Stimulated activated naive CD4-positive, alpha-beta T cell (primary cell): ENCODE measurements around the gene MYADM.
"Not testable (repeated sequence)": the region's sequence is repeated elsewhere in the genome, so short reads cannot be mapped to it uniquely, and the experiment has no call there.

Source experiments
- DNase-seq, 6 experiments: peaks; one replicate each; lab custom pipeline; 2025; lab: John Stamatoyannopoulos, UW

The MYADM gene

DNA sequence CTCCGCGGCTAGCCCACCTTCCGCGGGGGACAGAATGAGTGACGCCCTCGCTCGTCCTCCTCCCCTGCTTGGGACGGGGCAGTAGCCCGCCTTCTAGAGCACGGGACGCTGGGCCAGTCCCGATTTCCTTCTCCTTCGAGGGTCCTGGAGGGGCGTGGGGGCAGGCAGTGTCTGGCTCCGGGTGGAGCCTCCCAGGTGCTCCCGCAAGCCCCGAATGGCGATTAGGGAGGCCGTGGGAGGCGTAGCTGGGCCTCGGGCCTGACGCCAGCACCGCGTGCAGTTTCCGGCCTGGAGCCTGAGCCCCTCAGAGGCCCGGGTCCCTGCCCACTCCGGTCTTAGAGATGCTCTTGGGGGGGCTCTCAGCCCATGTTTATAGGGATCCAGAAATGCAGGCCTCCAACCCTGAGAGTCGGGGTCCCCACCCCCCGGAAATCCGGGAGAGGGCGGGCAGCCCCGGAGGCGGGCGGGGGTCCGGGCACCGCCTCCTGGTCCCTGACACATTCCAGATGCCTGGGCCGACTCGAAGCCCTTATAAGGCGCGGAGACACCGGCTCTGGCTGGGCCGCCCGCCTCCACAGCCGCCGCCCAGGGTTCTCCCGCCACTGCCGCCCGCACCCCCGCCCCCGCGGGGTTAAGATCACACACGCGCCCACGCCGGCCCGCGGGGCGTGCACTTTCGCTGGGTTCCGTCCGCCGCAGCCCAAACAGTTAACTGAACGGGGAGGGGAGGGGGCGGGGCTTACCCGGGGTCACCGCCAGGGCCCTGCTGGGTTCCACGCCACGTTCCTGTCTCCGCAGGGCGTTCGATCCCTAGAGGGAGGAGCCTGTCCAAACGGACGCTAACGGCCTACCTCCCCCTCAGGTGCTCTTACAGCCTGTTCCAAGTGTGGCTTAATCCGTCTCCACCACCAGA, 1.5 kb downstream of the MYADM start:
- DNase-seq = peak; percentile 84 to 97 (median 93)

DNA sequence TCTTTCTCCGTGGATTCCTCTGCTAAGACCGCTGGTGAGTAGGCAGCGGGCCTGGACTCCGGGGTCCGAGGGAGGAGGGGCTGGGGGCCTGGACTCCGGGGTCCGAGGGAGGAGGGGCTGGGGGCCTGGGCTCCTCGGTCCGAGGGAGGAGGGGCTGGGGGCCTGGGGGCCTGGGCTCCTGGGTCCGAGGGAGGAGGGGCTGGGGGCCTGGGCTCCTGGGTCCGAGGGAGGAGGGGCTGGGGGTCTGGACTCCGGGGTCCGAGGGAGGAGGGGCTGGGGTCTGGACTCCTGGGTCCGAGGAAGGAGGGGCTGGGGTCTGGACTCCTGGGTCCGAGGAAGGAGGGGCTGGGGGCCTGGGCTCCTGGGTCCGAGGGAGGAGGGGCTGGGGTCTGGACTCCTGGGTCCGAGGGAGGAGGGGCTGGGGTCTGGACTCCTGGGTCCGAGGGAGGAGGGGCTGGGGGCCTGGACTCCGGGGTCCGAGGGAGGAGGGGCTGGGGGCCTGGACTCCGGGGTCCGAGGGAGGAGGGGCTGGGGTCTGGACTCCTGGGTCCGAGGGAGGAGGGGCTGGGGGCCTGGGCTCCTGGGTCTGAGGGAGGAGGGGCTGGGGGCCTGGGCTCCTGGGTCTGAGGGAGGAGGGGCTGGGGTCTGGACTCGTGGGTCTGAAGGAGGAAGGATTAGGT, 2.3 kb downstream of the MYADM start:
- DNase-seq = not testable (repeated sequence)

- peak in 2 of 6 experiments; percentile 16 to 17 for DNase-seq
Measured at GRCh38 chr19:53870485-53870844, 2.8 kb downstream of the MYADM start.

DNA sequence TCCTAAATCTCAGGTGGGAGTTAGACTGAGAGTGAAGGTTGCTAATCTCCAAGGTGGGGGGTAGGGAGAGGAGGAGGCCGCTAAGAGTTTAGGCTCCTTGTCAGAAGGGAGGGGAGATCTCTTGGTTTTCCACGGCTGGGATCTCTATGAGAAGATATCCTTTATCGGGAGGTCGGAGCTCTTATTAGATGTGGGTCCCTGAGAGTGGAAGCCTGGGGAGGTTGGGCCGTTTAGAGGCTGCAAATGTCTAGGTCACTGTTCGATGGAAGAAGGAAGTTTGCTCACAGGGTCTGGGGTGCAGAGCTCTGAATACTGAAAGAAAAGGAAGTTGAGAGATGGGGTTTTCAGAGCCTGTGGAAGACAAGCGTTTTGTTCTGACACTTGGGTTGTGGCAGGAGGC, 3.8 kb downstream of the MYADM start:
- DNase-seq = peak in 2 of 6 experiments; percentile 20 to 23

GRCh38 chr19:53872762-53873161, 5.1 kb downstream of the MYADM start:
- peak in 1 of 6 experiments; percentile 9 for DNase-seq

- DNase-seq = peak in 1 of 6 experiments; percentile 59
Measured at GRCh38 chr19:53873773-53874605, 6.3 kb downstream of the MYADM start.

- DNase-seq = peak in 3 of 6 experiments; percentile 40 to 67 (median 57)
Measured at GRCh38 chr19:53874606-53874990, 6.9 kb downstream of the MYADM start.

- DNase-seq = peak in 1 of 6 experiments; percentile 16
Measured at GRCh38 chr19:53875602-53876325, 8.1 kb downstream of the MYADM start.

- peak in 1 of 6 experiments; percentile 32 for DNase-seq
Measured at GRCh38 chr19:53876651-53877224, 9.1 kb downstream of the MYADM start.

DNA sequence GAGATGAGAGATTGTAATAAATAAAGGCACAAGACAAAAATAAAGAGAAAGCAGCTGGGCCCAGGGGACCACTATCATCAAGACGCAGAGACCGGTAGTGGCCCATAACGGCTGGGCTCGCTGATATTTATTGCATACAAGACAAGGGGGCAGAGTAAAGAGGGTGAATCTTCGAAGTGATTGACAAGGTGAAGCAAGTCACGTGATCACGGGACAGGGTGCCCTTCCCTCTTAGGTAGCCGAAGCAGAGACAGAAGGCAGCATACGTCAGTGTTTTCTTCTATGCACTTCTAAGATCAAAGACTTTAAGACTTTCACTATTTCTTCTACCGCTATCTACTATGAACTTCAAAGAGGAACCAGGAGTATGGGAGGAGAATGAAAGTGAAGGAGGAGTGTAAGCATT, 9.7 kb downstream of the MYADM start:
- peak; percentile 51 to 75 (median 66) for DNase-seq

DNA sequence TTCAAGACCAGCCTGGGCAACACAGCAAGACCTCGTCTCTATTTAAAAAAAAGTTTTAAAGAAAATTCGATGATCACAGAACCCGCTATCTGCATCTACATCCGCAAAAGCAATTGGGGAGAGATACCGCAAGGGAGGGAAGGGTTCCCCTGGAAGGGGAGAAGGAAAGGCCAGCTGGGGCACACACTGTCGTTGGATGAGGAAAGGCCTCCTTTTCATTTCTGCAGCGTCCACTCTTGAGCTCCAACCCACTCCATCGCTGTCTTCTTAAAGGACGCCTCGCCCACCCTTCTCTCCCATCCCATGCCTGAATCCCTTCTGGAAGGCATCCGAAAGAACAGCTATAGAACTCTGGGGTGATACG, 11.1 kb downstream of the MYADM start:
- DNase-seq = no peak

- DNase-seq = peak; percentile 61 to 79 (median 69)
Measured at GRCh38 chr19:53879140-53880081, 11.7 kb downstream of the MYADM start.

GRCh38 chr19:53880711-53881481, 13.2 kb downstream of the MYADM start:
- DNase-seq = no peak

DNA sequence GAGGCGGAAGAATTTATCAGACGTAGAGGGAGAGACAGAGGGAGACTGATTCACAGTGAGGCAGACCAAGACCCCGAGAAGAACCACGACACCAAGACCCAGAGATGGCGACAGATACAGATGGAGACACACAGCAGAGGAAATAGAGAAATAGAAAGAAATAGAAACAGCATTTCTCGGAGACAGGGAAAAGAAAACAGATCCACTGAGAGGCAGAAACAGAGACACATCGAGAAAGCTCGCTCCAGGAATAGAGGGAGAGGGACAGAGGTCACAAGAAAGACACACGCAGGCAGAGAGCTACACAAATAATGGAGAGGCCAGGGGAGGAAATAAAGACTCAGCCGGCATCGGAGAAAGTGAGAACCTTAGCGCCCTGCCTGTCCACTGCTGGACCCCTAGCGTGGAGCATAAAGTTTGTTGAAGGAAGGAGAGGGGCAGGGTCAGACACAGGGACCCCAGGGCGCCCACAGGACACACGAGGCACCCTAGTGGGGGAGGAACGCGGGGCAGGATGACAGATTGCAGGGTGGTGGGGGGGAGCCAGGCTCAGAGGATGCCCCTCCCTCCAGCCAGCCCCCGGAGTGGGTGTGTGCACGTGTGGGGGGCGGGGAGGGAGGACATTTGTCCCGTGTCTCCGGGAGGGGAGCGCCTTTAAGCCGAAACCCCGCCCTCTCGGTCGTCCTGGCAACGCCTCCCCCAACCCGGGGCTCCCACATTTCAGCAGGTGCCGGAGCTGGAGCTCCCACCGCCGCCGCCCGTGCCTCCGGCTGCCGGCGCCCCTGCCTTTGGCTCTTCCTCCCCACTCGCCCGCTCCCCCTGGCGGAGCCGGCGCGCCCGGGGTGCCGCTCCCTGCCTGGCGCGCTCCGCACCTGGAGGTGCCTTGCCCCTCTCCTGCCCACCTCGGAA, 14.1 kb downstream of the MYADM start, which contains the start of gene PRKCG:
PRKCG (plus strand) TSS at position 716 of the 909 bp plus-strand sequence. CDS start 298 bp downstream, outside the sequence.
- peak; percentile 45 to 80 (median 72) for DNase-seq

DNA sequence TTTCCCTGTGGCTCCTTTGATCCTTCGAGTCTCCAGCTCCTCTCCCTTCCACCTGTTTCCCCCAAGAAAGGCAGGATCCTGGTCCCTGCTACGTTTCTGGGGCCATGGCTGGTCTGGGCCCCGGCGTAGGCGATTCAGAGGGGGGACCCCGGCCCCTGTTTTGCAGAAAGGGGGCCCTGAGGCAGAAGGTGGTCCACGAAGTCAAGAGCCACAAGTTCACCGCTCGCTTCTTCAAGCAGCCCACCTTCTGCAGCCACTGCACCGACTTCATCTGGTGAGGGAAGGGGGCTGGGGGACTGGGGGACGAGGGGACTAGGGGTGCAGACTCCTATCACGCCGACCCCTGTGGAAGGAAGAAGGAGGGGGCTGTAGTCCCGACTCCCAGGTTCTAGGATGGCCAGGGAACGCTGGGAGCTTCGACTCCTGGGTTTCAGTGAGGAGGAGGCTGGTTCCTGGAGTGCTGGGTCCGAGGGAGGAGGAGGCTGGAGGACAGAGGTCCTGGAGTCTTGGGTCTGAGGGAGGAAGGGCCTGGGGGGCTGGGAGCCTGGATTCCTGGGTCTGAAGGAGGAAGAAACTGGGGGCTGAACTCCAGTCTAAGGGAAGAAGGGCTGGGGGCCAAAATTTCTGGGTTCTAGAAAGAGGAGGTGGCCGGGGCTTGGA, 14.8 kb downstream of the MYADM start:
- DNase-seq = no peak

GRCh38 chr19:53883231-53883661, 15.6 kb downstream of the MYADM start:
- DNase-seq = peak in 3 of 6 experiments; percentile 24 to 53 (median 45)

DNA sequence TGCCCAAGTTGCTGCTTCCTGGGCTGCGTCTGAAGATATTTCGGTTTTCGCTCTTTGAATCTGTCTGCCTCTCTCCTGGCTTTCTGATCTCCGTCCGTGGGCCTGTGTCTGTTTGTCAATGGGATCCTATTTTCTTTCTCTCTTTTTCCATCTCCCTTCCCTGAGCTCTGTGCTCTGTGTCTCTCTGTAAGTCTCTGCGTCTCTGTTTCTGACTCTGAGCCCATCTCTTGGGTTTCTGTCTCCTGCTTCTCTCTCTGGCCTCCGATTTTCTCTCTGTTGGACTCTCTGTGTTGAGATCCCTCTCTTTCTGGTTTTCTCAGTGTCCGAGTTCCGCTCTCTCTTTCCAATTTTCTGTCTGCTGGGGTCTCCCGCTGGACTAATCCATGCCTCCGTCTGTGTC, 16.1 kb downstream of the MYADM start:
- no peak for DNase-seq
